Choroid plexus epithelial cell (primary cell): ENCODE results near the gene RBM38.

Experiments
- DNase-seq: peaks from one replicate; pipeline ENCODE4 v3.0.0-alpha.2; 2010; ENCODE audit warnings: low read depth
- H3K4me3 ChIP-seq: 2 replicates; pipeline ENCODE4 v1.5.1; 2011; ENCODE audit warnings: low read depth, mild to moderate bottlenecking, control low read depth, low read length, moderate library complexity
- TF ChIP-seq, protein P1 (sequence below): conservative IDR thresholded peaks from 2 replicates; pipeline ENCODE4 v1.5.1; 2011; ENCODE audit warnings: low read depth, mild to moderate bottlenecking, control low read depth, inconsistent platforms, low read length, moderate library complexity

The RBM38 gene

DNA sequence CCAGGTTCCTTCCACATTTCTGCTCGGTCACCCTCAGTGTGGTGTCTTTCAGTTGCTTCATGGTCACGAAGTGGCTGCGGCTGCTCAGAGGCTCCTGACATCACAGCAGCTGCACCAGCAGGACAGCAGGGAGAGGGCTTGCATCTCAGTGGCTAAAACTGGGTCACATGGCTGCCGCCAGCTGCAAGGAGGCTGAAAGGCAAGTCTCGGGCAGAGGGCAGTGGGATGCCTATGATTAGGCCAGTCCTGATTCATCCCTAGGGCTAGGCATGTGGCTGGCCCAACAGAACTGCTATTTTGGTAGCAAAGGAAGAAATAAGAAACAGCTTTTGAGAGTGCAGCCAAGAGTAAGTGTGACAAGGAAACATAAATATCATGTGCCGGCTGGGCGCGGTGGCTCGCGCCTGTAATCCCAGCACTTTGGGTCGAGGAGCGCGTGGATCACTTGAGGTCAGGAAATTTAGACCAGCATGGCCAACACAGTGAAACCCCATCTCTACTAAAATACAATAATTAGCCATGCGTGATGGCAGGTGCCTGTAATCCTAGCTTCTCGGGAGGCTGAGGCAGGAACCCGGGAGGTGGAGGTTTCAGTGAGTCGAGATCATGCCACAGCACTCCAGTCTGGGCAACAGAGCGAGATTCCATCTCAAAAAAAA, 46.6 kb downstream of the RBM38 start:
- H3K4me3 ChIP-seq = no peak overlapping the region
- TF ChIP-seq, protein P1, sequence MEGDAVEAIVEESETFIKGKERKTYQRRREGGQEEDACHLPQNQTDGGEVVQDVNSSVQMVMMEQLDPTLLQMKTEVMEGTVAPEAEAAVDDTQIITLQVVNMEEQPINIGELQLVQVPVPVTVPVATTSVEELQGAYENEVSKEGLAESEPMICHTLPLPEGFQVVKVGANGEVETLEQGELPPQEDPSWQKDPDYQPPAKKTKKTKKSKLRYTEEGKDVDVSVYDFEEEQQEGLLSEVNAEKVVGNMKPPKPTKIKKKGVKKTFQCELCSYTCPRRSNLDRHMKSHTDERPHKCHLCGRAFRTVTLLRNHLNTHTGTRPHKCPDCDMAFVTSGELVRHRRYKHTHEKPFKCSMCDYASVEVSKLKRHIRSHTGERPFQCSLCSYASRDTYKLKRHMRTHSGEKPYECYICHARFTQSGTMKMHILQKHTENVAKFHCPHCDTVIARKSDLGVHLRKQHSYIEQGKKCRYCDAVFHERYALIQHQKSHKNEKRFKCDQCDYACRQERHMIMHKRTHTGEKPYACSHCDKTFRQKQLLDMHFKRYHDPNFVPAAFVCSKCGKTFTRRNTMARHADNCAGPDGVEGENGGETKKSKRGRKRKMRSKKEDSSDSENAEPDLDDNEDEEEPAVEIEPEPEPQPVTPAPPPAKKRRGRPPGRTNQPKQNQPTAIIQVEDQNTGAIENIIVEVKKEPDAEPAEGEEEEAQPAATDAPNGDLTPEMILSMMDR = no peak
- no peak for DNase-seq

DNA sequence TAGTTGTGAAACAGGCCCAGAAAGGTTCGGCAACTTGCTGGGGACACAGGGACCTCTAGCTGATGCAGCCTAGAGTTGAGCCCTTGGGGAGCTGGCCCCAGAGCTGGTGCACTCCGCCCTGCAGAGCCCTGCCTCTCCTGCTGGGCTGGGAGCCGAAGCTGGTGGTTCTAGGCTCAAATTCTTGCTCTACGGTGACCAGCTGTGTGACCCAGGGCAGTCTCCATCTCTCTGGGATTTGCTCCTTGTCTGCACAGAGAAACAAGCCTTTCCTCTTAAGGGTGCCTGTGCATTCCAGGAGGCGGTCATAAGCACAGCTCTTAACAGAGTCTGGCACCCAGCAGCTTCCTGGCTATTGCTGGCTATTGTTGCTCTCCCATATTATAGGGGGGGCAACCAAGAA, 47.4 kb downstream of the RBM38 start:
- DNase-seq = no peak
- no peak overlapping the region for H3K4me3 ChIP-seq
- TF ChIP-seq, protein P1 = no peak

DNA sequence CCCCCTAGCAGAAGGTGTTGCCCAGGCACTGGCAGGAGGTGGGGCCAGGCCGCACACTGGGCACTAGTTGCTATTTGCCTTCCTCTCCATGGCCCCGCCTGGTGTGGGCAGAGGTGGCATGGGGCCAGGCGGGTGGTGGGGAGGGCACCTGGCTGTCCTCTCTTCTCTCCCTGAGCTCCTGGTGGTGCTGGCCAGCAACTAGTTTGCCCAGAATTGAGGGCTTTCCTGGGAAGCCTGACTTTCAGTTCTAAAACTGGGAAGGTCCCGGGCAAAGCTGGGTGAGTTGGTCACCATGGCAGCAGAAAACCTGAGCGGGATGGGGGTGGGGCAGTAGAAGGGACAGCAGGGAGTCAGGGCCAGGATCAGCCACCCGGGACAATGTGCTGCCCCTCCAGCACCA, 48.2 kb downstream of the RBM38 start:
- no peak overlapping the region for H3K4me3 ChIP-seq
- TF ChIP-seq, protein P1 = no peak
- no peak for DNase-seq

DNA sequence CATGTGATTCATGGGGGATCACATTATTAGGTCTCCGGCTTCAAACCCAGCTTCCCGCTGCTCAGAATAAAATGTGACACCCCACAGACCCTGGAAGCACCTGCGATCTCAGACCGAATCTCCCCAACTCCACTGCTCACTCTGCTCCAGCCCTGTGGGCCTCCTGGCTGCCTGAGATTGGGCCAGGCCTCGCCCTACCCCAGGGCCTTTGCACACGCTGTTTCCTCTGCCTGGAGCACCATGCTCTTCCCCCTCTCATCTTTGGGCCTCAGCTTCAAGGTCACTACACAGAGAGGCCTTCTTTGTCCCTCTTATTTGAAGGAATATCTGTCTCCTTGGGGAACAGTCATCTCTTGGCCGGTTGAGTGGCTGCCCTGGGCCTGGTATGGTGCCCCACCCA, 48.8 kb downstream of the RBM38 start:
- no peak for DNase-seq
- H3K4me3 ChIP-seq = no peak overlapping the region
- TF ChIP-seq, protein P1 = no peak

DNA sequence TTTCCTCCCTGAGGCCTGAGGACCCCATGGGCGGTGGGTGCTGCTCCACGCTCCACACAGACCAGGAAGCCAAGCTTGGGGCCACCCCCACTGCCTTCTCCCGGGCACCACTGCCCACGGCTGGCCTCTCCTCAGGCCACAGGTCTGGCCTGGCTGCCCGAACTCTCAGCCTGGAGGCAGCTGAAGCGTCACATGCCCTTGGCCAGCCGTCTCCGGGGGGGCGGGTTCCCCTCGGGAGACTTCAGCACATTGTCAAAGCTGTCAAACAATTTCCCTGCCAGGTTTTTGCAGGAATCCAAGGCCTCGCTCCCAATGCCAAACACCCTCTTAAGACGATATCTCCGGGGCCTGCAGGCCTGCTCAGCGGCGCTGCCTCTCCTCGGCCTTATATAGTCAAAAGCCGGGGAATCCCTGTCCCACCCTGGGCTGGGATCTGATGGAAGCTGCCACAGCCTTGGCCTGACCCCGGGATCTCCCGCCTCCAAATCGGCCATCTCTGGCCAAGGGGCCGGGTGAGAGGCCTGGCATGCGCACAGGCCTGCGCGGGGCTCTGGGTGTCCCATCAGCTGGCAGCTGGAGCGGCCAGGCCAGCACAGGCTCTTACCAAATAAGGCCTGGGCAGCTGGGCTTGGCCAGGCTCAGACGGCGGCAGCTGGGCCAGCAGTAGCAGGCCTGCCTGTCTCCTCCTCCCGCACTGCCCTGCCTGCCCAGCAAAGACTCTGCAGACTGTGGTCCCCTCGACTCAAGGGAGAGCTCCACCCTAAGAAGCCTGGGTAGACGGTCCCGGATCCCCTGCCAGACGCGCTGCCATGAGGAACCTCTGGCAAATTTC, 49.7 kb downstream of the RBM38 start:
- no peak for DNase-seq
- no peak overlapping the region for H3K4me3 ChIP-seq
- TF ChIP-seq, protein P1 = no peak

DNA sequence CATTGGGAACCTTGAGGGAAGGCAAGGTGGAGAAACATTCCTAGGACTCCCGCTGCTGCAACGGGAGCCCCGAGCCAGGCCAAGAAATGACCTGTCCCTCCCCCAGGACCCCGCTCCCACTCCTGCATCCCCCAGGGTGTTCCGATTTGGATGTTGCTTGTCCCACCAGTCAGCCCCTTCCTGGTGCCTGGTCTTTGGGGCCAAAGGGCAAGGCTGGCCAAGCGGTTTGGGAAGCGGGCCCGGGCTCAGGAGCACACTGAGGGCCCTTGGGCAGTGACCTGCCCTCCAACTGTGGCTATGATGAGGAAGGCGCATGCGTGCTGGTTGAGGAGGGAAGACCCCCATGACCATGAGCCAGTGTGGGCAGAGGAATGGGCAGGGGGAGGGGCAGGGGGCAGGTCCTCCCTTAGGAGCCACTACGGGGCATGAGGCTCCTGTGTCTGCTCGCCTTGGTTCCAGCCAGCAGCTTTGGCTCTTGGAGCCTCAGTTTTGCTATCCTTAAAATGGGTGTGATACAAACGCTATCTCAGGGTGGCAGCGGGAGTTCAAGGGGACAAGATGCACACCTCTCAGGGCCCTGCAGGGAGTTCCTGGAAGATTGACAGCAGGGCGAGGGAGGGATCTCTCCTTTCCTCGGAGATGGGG, 50.4 kb downstream of the RBM38 start:
- TF ChIP-seq, protein P1 = no peak
- H3K4me3 ChIP-seq = no peak overlapping the region
- no peak for DNase-seq
